Adipocyte (in vitro differentiated cells): ENCODE data around the gene CSRNP2.
A peak's percentile ranks its signal among the peaks of the same experiment; 100 is the strongest.
"Not testable (repeated sequence)": the region's sequence is repeated elsewhere in the genome, so short reads cannot be mapped to it uniquely, and the experiment has no call there.

Source experiments
- DNase-seq: peaks from one replicate; pipeline ENCODE4 v3.0.0-alpha.2; 2015; ENCODE audit warnings: low read depth
- H3K27me3 ChIP-seq: replicated peaks from 2 replicates; pipeline ENCODE4 v1.7.0; 2013; ENCODE audit warnings: mild to moderate bottlenecking, low read length, moderate library complexity; ENCODE audit not compliant: control insufficient read depth, insufficient read depth
- H3K36me3 ChIP-seq: 2 replicates; pipeline ENCODE4 v1.7.0; 2013; ENCODE audit warnings: low read length, mild to moderate bottlenecking, moderate library complexity; ENCODE audit not compliant: control insufficient read depth, insufficient read depth, severe bottlenecking
- H3K4me1 ChIP-seq: 2 replicates; pipeline ENCODE4 v1.7.0; 2013; ENCODE audit warnings: mild to moderate bottlenecking, low read length, moderate library complexity; ENCODE audit not compliant: control insufficient read depth, insufficient read depth
- H3K4me3 ChIP-seq: 2 replicates; pipeline ENCODE4 v1.7.0; 2013; ENCODE audit warnings: mild to moderate bottlenecking, low read length, moderate library complexity
- H3K9ac ChIP-seq: 2 replicates; pipeline ENCODE4 v1.7.0; 2013; ENCODE audit warnings: mild to moderate bottlenecking, low read length, moderate library complexity
- H3K9me3 ChIP-seq: 2 replicates; pipeline ENCODE4 v1.7.0; 2013; ENCODE audit warnings: mild to moderate bottlenecking, low read length, moderate library complexity; ENCODE audit not compliant: control insufficient read depth

Gene CSRNP2

DNA sequence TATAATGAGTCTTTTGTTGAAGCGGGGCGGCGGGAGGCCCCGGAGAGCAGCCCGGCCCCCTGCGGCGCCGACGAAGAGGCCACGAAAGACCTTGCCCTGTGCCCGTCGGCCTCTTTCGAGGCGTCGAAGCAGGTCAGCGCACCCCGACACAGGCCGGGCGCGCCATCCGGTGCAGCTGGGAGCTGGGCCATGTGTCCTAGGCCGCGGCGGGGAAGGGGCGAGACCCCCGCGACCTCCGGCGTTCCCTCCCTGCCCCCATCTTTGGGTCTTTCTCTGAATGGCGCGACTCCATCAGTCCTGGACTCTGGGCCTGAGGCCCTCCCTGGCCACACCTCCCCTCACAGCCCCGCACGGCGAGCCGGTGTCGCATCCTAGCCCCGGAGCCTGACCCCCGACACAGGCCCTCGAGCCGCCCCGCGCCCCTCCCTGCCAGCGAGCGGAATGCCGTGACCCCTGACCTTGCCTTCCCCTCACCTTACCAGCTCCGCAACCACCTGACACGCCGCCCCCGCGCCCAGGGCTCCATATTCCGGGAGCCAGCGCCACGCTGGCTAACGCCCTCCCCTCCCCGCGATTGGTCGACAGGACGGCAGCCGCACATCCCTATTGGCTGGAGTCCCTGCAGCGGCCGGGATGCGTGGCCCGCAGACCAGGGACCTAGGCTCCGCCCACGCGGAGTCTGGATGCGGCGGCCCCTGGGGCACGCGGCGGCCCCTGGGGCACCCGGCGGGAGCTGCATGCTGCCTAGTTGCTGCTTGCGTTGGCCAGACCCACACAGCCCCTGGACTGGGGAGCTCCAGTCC, 57.4 kb downstream of the CSRNP2 start, which contains the start of gene SLC11A2:
TSS of gene SLC11A2 (minus strand) at position 549 of the 803 bp plus-strand sequence. CDS start 15,656 bp downstream, outside the sequence.
- DNase-seq = peak; percentile 96
- Histone ChIP-seq H3K36me3 (no peaks in the 10 kb centered on the region), H3K9me3 (no peaks in the 10 kb centered on the region), H3K4me1 (peaks cover 36% of the 10 kb centered on the region), H3K27me3 (no peaks in the 10 kb centered on the region), H3K4me3 (peak within 1 kb of the TSS; percentile 90), H3K9ac (peak within 1 kb of the TSS; percentile 89)

DNA sequence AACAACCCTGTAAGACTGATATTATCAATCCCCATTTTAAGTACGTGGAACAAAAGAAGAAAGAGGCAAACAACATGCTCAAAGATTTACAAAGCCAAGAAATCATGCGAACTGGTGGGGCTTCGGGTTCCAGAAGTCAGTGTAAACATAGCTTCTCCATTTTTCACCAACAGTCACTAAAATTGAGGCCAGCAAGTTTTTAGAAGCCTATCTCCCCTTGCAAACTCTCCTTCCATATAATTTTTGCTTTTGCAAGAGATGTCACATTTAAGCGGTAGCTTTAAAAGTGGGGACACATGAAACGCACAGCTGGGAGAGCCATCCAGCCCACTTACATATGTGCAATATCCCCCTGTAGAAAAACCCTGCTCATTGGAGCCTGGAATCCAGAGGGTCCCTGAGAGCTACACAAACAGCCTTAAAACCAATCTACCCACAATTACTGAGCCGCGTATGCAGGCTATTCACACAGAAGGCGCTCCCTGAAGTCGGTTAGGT, 58.0 kb downstream of the CSRNP2 start:
- Histone ChIP-seq H3K9me3 (no peaks in the 10 kb centered on the region), H3K27me3 (no peaks in the 10 kb centered on the region), H3K9ac (peak overlapping the region; percentile 89), H3K36me3 (no peaks in the 10 kb centered on the region), H3K4me3 (peak overlapping the region; percentile 90), H3K4me1 (peaks cover 36% of the 10 kb centered on the region)
- peak; percentile 58 for DNase-seq

DNA sequence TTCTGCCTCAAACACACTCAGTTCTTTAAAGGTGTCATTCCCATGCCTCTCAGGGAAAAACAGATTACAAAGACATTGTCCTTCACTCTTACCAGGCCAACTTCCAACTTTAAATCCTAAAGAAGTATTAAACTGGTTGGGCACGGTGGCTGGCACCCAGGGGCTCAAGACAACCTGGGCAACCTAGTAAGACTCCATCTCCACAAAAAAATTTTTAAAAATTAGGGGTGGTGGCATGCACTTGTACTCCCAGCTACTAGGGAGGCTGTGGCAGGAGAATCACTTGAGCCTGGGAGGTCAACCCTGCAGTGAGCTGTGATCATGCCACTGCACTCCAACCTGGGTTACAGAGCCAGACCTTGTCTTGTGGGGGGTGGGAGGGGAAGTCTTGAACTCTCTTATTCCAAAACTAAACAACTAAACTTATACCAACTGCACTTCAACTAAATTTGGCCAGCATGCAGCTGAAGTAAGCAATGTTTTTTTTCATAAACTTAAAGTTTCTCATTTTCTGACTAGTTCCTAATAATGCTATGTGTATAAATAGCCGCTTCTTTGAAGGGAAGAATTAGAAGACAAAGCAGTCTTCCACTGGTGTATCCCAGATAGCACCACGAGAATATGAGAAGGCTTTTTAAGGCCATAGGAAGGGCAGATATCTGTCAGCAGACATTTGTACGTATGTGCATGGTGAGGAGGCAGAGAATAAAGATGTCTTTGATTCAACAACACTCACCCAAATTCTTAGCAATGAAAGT, 59.6 kb downstream of the CSRNP2 start:
- peak overlapping the region; percentile 90 for H3K4me3 ChIP-seq
- no peaks in the 10 kb centered on the region for H3K9me3 ChIP-seq
- DNase-seq = peak; percentile 23
- no peaks in the 10 kb centered on the region for H3K27me3 ChIP-seq
- H3K4me1 ChIP-seq = peaks cover 31% of the 10 kb centered on the region
- peak overlapping the region; percentile 79 for H3K9ac ChIP-seq
- H3K36me3 ChIP-seq = no peaks in the 10 kb centered on the region

DNA sequence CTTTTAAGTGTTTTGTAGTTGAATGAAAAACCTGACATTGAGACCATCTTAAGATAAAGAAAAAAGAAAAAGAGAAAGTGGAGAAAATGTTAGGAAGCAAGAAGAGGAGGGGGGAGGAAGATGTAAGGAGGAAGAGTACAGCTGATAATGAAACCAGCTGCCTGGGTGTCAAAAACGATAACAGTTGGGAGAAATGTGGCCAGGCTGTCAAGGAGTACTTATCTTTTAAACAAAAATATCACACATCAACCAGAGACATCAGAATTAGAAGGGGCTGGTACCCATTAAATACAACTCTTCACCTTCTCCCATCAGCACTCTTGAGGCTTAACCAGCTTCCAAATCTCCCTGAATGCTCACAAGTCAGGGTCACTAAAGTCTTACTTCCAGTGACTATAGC, 61.7 kb downstream of the CSRNP2 start:
- no peak overlapping the region for H3K4me3 ChIP-seq
- no peaks in the 10 kb centered on the region for H3K36me3 ChIP-seq
- no peaks in the 10 kb centered on the region for H3K9me3 ChIP-seq
- H3K9ac ChIP-seq = no peak overlapping the region
- no peak for DNase-seq
- peaks cover 22% of the 10 kb centered on the region for H3K4me1 ChIP-seq
- no peaks in the 10 kb centered on the region for H3K27me3 ChIP-seq

DNA sequence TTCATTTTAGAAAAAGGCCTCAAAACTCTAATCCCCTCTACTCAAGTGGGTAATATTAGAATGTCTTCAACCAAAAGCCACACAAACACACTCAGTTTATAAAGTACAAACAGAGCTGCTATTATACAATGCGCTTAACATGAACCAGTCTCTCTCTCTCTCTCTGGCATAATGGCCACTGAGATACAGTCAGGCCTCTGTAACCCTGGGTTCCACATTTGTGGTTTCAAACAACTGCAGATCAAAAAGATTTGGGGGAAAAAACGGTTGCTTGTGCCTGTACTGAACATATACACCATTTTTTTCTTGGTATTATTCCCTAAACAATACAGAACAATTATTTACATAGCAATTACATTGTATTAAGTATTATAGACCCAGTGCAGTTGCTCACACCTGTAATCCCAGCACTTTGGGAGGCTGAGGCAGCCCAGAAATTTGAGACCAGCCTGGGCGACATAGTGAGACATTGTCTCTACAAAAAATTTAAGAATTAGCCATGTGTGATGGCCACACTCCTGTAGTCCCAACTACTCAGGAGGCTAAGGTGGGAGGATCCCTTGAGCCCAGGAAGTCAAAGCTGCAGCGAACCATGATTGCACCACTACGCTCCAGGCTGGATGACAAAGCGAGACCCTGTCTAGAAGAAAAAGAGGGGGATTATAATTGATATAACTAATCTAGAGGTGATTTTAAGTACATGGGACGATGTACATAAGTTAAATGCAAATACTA, 62.8 kb downstream of the CSRNP2 start:
- no peak overlapping the region for H3K4me3 ChIP-seq
- peaks cover 19% of the 10 kb centered on the region for H3K4me1 ChIP-seq
- DNase-seq = no peak
- no peaks in the 10 kb centered on the region for H3K36me3 ChIP-seq
- H3K9ac ChIP-seq = no peak overlapping the region
- H3K27me3 ChIP-seq = no peaks in the 10 kb centered on the region
- H3K9me3 ChIP-seq = no peaks in the 10 kb centered on the region

- H3K36me3 ChIP-seq = no peaks in the 10 kb centered on the region
- H3K4me1 ChIP-seq = peaks cover 12% of the 10 kb centered on the region
- H3K4me3 ChIP-seq = no peak overlapping the region
- no peak overlapping the region for H3K9ac ChIP-seq
- DNase-seq = no peak
- H3K27me3 ChIP-seq = no peaks in the 10 kb centered on the region
- no peaks in the 10 kb centered on the region for H3K9me3 ChIP-seq
Measured at GRCh38 chr12:51019927-51020326, 63.5 kb downstream of the CSRNP2 start.

DNA sequence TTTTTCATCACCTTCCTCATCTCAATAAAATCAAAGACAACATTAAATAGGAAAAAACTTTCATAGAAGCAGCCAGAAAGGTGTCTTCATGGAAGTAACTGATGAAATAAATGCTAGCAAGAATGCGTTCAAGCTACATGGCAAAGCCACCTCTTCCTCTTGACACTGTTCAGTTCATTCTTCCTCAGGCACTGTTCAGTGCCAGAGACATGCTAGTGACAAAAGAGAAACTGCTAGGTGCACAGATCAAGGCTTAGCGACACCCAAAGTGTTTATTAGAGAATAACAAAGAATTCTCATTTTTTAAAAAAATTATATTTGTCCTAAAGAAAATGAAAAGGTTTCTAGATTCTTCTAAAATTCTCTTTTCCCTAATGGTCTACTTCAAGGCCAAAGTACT, 64.4 kb downstream of the CSRNP2 start:
- no peaks in the 10 kb centered on the region for H3K9me3 ChIP-seq
- no peaks in the 10 kb centered on the region for H3K27me3 ChIP-seq
- H3K4me3 ChIP-seq = no peak overlapping the region
- no peak for DNase-seq
- peaks cover 6% of the 10 kb centered on the region for H3K4me1 ChIP-seq
- H3K36me3 ChIP-seq = no peaks in the 10 kb centered on the region
- no peak overlapping the region for H3K9ac ChIP-seq

GRCh38 chr12:51017452-51017851, 65.9 kb downstream of the CSRNP2 start:
- no peak for DNase-seq
- Histone ChIP-seq H3K4me1 (no peaks in the 10 kb centered on the region), H3K36me3 (no peaks in the 10 kb centered on the region), H3K27me3 (no peaks in the 10 kb centered on the region), H3K9me3 (no peaks in the 10 kb centered on the region), H3K4me3 (no peak overlapping the region), H3K9ac (no peak overlapping the region)

DNA sequence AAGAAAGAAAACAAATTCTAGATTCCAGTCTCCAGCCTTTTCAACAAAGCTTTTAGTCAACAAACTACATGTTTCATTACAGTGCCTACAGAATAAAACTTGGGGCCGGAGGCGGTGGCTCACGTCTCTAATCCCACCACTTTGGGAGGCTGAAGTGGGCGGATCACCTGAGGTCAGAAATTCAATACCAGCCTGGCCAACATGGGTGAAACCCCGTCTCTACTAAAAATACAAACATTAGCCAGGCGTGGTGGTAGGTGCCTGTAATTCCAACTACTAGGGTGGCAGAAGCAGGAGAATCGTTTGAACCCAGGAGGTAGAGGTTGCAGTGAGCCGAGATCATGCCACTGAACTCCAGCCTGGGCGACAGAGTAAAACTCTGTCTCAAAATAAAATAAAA, 68.9 kb downstream of the CSRNP2 start:
- H3K4me1 ChIP-seq, H3K36me3 ChIP-seq, DNase-seq, H3K9me3 ChIP-seq, H3K27me3 ChIP-seq, H3K4me3 ChIP-seq, H3K9ac ChIP-seq: not testable (repeated sequence)

GRCh38 chr12:51013441-51013840, 70.0 kb downstream of the CSRNP2 start:
- Histone ChIP-seq H3K9ac (no peak overlapping the region), H3K36me3 (no peaks in the 10 kb centered on the region), H3K4me3 (no peak overlapping the region)

More at GRCh38 chr12:51013441-51013840, 70.0 kb downstream of the CSRNP2 start:
- DNase-seq = no peak
- Histone ChIP-seq H3K9me3 (no peaks in the 10 kb centered on the region), H3K27me3 (no peaks in the 10 kb centered on the region), H3K4me1 (peaks cover 6% of the 10 kb centered on the region)
